A673 (cell line): ENCODE measurements around the gene TMEM43. TPM values are rescaled to one million over a fixed set of nuclear protein-coding genes. Genes with fewer than 3 reads are reported as not detected.

ENCODE experiments used
- BruUV-seq: library from RNA; stranded (reverse); fragments of 400-500 nt; replicated peaks from 2 replicates; lab custom pipeline; 2021; lab: Mats Ljungman, UMichigan
- CTCF ChIA-PET: fragments of 300-600 bp; sonication (Branson Sonifier 250); formaldehyde crosslinking; loops from one replicate; lab custom pipeline; 2022; ENCODE audit warnings: antibody characterized with exemption; lab: Charles Lee
- POLR2A ChIA-PET: fragments of 300-600 bp; sonication (Branson Sonifier 250); formaldehyde crosslinking; loops from one replicate; lab custom pipeline; 2022; ENCODE audit warnings: antibody characterized with exemption; ENCODE audit not compliant: low non-redundant PET; lab: Charles Lee
- DNase-seq: peaks from one replicate; pipeline ENCODE4 v3.0.0-alpha.2; 2015; ENCODE audit warnings: low spot score
- H3K27ac ChIP-seq: fragments of 200-600 bp; sonication (generic); 2 replicates; pipeline ENCODE4 v1.5.1; 2016; ENCODE audit warnings: mixed run types, low read depth, mild to moderate bottlenecking, mixed read lengths, antibody characterized with exemption, low read length; ENCODE audit not compliant: poor library complexity, severe bottlenecking
- H3K27me3 ChIP-seq: fragments of 200-600 bp; sonication (generic); replicated peaks from 2 replicates; pipeline ENCODE4 v1.6.1; 2017; ENCODE audit warnings: mixed run types, low read depth, mild to moderate bottlenecking, mixed read lengths, antibody characterized with exemption, low read length; ENCODE audit not compliant: insufficient read depth, poor library complexity
- H3K36me3 ChIP-seq: fragments of 200-600 bp; sonication (generic); 2 replicates; pipeline ENCODE4 v1.6.1; 2016; ENCODE audit warnings: mixed run types, mild to moderate bottlenecking, mixed read lengths, antibody characterized with exemption, low read length; ENCODE audit not compliant: insufficient read depth, poor library complexity, severe bottlenecking
- H3K4me1 ChIP-seq: fragments of 200-600 bp; sonication (generic); 2 replicates; pipeline ENCODE4 v1.6.1; 2017; ENCODE audit warnings: mixed run types, mild to moderate bottlenecking, mixed read lengths, antibody characterized with exemption, low read length; ENCODE audit not compliant: insufficient read depth, poor library complexity, severe bottlenecking
- H3K4me3 ChIP-seq: fragments of 200-600 bp; sonication (generic); 2 replicates; pipeline ENCODE4 v1.5.1; 2016; ENCODE audit warnings: low read depth, mixed run types, mild to moderate bottlenecking, mixed read lengths, low read length; ENCODE audit not compliant: poor library complexity, severe bottlenecking
- H3K9me3 ChIP-seq: fragments of 200-600 bp; sonication (generic); 2 replicates; pipeline ENCODE4 v1.6.1; 2016; ENCODE audit warnings: mixed run types, low read depth, mild to moderate bottlenecking, mixed read lengths, antibody characterized with exemption, low read length; ENCODE audit not compliant: poor library complexity, severe bottlenecking
- CTCF ChIP-seq: fragments of 300-800, 200-600 bp; sonication (generic); conservative IDR thresholded peaks from 2 replicates; pipeline ENCODE4 v1.5.1; 2017; ENCODE audit warnings: low read depth, mild to moderate bottlenecking, antibody characterized with exemption, low read length, moderate library complexity, mixed read lengths
- EZH2 ChIP-seq: fragments of 200-600 bp; sonication (generic); IDR thresholded peaks from 2 replicates; pipeline ENCODE4 v1.6.1; 2017; ENCODE audit warnings: borderline replicate concordance, low read depth, mild to moderate bottlenecking, mixed read lengths, antibody characterized with exemption, low read length; ENCODE audit not compliant: poor library complexity, severe bottlenecking
- intact Hi-C: fragments of 100-400 bp; cut with micrococcal nuclease; formaldehyde crosslinking; loops from one replicate; pipeline ENCODE4 v1.10.0; 2022; ENCODE audit not compliant: unreplicated experiment
- total RNA-seq: library from RNA; stranded (reverse); gene quantifications from 2 replicates; pipeline ENCODE4 v1.2.3, GENCODE V29; 2021

Gene TMEM43
- total RNA-seq, 1 experiment from 2014 or later = 55.6 TPM

GRCh38 chr3:14157951-14158350 lies 33.1 kb downstream of the TMEM43 start:
- no peak for DNase-seq
- Histone ChIP-seq H3K27me3 (no peaks in the 10 kb centered on the region), H3K4me1 (no peaks in the 10 kb centered on the region), H3K27ac (no peak overlapping the region), H3K36me3 (peaks cover 68% of the 10 kb centered on the region), H3K4me3 (no peak overlapping the region), H3K9me3 (peaks cover 3% of the 10 kb centered on the region)
- TF ChIP-seq EZH2 (no peak), CTCF (no peak)
- BruUV-seq = no TSS peak
- ChIA-PET POLR2A (no interaction called here), CTCF (no interaction called here)
- intact Hi-C loops = no loop called here

- TF ChIP-seq EZH2 (no peak), CTCF (no peak)
- no peak for DNase-seq
- ChIA-PET CTCF (no interaction called here), POLR2A (interaction anchor here (0.7 kb wide), 1 partner anchor 18 kb away, joined by 4 read pairs; no protein-coding TSS in a partner anchor)
- no peaks in the 10 kb centered on the region for H3K27me3 ChIP-seq
- TSS peak; percentile 30 for BruUV-seq
- no peaks in the 10 kb centered on the region for H3K4me1 ChIP-seq
- intact Hi-C loops = no loop called here
- H3K27ac ChIP-seq = no peak overlapping the region
- peaks cover 72% of the 10 kb centered on the region for H3K36me3 ChIP-seq
- H3K4me3 ChIP-seq = no peak overlapping the region
- H3K9me3 ChIP-seq = peaks cover 3% of the 10 kb centered on the region
Observed at GRCh38 chr3:14158370-14158769, 33.5 kb downstream of the TMEM43 start.

- no TSS peak for BruUV-seq
- peaks cover 3% of the 10 kb centered on the region for H3K9me3 ChIP-seq
- no peak overlapping the region for H3K4me3 ChIP-seq
- no peaks in the 10 kb centered on the region for H3K27me3 ChIP-seq
- intact Hi-C loops = no loop called here
- H3K4me1 ChIP-seq = no peaks in the 10 kb centered on the region
- peaks cover 82% of the 10 kb centered on the region for H3K36me3 ChIP-seq
- TF ChIP-seq CTCF = no peak
- no peak for TF ChIP-seq EZH2
- DNase-seq = no peak
- H3K27ac ChIP-seq = no peak overlapping the region
- CTCF ChIA-PET = no interaction called here
- POLR2A ChIA-PET = no interaction called here
Observed at GRCh38 chr3:14159426-14159825, 34.6 kb downstream of the TMEM43 start.
